ENCODE data around the gene FBXL16. TPM values are rescaled to one million over a fixed set of nuclear protein-coding genes. Genes with fewer than 3 reads are reported as not detected.
"Not testable (repeated sequence)": the region's sequence is repeated elsewhere in the genome, so short reads cannot be mapped to it uniquely, and the experiment has no call there.

The FBXL16 gene
- total and polyA plus RNA-seq, 4 donors = 7.4 to 76.0 (median 43.4) TPM

- DNase-seq (ENCODE audit: low read depth in 4 of 6, low spot score in 6 of 6) = no peak
- H3K4me3 ChIP-seq (ENCODE audit: low read depth, low read length) = no peak overlapping the region
- 20% methylated on average over 2 of the region's 14 CpGs for WGBS (ENCODE audit: insufficient coverage)
These were observed 40.1 kb upstream of the FBXL16 start for GRCh38 chr16:745739-746138.

GRCh38 chr16:743794-744500, 38.3 kb upstream of the FBXL16 start:
- Histone ChIP-seq H3K27me3 (ENCODE audit: control insufficient read depth, insufficient read depth, low read length) (no peaks in the 10 kb centered on the region), H3K36me3 (ENCODE audit: control insufficient read depth, insufficient read depth, low read length) (peaks cover 7% of the 10 kb centered on the region), H3K27ac (ENCODE audit: low read depth, low read length) (no peak overlapping the region), H3K4me3 (ENCODE audit: low read depth, low read length) (no peak overlapping the region), H3K4me1 (ENCODE audit: control insufficient read depth, insufficient read depth, low read length) (peaks cover 18% of the 10 kb centered on the region), H3K9me3 (ENCODE audit: control insufficient read depth, insufficient read depth, low read length) (no peaks in the 10 kb centered on the region)
- DNase-seq (ENCODE audit: low read depth in 4 of 6, low spot score in 6 of 6) = no peak
- 85% methylated on average over 18 of the region's 21 CpGs for WGBS (ENCODE audit: insufficient coverage)

More at GRCh38 chr16:745739-746138, 40.1 kb upstream of the FBXL16 start:
- H3K4me1 ChIP-seq (ENCODE audit: control insufficient read depth, insufficient read depth, low read length) = peaks cover 8% of the 10 kb centered on the region
- H3K9me3 ChIP-seq (ENCODE audit: control insufficient read depth, insufficient read depth, low read length) = no peaks in the 10 kb centered on the region
- H3K27ac ChIP-seq (ENCODE audit: low read depth, low read length) = no peak overlapping the region
- H3K27me3 ChIP-seq (ENCODE audit: control insufficient read depth, insufficient read depth, low read length) = no peaks in the 10 kb centered on the region
- H3K36me3 ChIP-seq (ENCODE audit: control insufficient read depth, insufficient read depth, low read length) = no peaks in the 10 kb centered on the region

GRCh38 chr16:742894-743293, 37.3 kb upstream of the FBXL16 start:
- peaks cover 17% of the 10 kb centered on the region for H3K36me3 ChIP-seq (ENCODE audit: control insufficient read depth, insufficient read depth, low read length)
- DNase-seq (ENCODE audit: low read depth in 4 of 6, low spot score in 6 of 6); H3K9me3 ChIP-seq (ENCODE audit: control insufficient read depth, insufficient read depth, low read length); H3K27ac ChIP-seq (ENCODE audit: low read depth, low read length); H3K4me3 ChIP-seq (ENCODE audit: low read depth, low read length); H3K27me3 ChIP-seq (ENCODE audit: control insufficient read depth, insufficient read depth, low read length): not testable (repeated sequence)
- 83% methylated on average over 6 of the region's 14 CpGs for WGBS (ENCODE audit: insufficient coverage)
- peaks cover 18% of the 10 kb centered on the region for H3K4me1 ChIP-seq (ENCODE audit: control insufficient read depth, insufficient read depth, low read length)

DNA sequence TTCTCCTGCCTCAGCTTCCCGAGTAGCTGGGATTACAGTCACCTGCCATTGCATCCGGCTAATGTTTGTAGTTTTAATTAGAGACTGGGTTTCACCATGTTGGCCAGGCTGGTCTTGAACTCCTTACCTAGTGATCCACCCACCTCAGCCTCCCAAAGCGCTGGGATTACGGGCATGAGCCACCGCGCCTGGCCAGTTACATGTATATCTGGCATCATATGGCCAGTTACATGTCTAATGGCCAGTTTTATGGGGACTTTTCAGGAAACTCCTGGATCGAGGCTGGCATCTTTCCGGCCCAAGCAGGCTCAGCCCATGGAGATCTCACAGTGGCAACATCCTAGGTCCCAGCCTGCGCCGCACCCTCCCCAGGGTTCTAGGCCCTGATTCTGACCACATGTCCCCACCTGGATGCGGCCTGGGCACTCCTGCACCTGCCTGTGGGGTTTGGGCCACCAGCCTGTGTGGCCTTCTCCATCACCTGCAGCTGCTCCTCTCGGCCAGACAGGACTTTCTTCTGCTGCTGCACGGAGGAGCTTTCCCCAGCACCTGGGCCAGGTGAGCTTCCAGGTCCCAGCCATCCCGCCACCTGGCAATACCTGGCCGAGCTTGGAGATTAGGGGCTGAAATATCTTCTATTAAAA, 36.5 kb upstream of the FBXL16 start:
- H3K36me3 ChIP-seq (ENCODE audit: control insufficient read depth, insufficient read depth, low read length) = peaks cover 25% of the 10 kb centered on the region
- no peaks in the 10 kb centered on the region for H3K27me3 ChIP-seq (ENCODE audit: control insufficient read depth, insufficient read depth, low read length)
- 93% methylated on average over 11 of the region's 15 CpGs for whole genome bisulfite sequencing (ENCODE audit: insufficient coverage)
- H3K27ac ChIP-seq (ENCODE audit: low read depth, low read length) = no peak overlapping the region
- DNase-seq (ENCODE audit: low read depth in 4 of 6, low spot score in 6 of 6) = no peak
- peaks cover 18% of the 10 kb centered on the region for H3K4me1 ChIP-seq (ENCODE audit: control insufficient read depth, insufficient read depth, low read length)
- no peak overlapping the region for H3K4me3 ChIP-seq (ENCODE audit: low read depth, low read length)
- no peaks in the 10 kb centered on the region for H3K9me3 ChIP-seq (ENCODE audit: control insufficient read depth, insufficient read depth, low read length)

DNA sequence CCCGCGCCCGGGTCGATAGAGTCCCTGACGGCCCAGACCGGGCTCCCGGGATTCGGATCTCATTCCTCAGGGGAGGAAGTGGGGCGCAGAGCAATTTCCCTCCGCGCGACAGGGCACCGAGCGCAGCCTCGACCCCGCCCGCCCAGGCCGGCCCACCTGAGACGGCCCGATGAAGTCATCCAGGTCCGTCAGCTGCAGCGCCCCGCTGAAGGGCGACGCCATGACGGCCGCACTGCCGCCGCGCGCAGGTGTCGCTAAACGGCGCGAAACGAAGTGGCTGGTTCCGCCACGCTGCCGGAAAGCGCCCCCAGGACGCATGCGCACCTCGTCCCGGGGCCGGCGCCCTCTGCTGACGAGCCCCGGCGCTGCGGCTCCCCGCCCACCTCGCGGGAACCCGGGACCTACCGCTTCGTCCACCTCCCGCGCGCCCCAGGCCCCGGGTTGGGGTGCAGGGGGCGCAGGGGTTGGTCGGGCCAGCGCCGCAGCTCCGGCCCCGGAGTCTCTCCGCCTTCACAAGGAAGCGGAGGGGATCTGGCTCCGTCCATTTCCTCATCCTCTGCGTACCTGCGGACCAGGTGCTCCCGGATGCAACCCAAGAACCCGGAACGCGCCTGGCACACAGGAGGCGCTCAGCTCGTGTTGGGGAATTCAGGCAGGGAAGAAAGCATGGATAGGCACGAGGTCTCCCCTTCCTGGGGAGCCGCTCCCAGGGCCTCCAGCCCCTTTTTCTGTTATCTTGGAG, 35.3 kb upstream of the FBXL16 start, which contains the start of gene CIAO3:
Gene CIAO3, minus strand, starts transcription at position 234 of the 742 bp plus-strand sequence. Its CDS starts 12 bp downstream, at position 222.
- Histone ChIP-seq H3K9me3 (ENCODE audit: control insufficient read depth, insufficient read depth, low read length) (no peaks in the 10 kb centered on the region), H3K4me1 (ENCODE audit: control insufficient read depth, insufficient read depth, low read length) (peaks cover 18% of the 10 kb centered on the region), H3K36me3 (ENCODE audit: control insufficient read depth, insufficient read depth, low read length) (peaks cover 36% of the 10 kb centered on the region), H3K27me3 (ENCODE audit: control insufficient read depth, insufficient read depth, low read length) (no peaks in the 10 kb centered on the region), H3K4me3 (ENCODE audit: low read depth, low read length) (peak within 1 kb of the TSS; percentile 89), H3K27ac (ENCODE audit: low read depth, low read length) (no peak within 1 kb of the TSS)
- DNase-seq (ENCODE audit: low read depth in 4 of 6, low spot score in 6 of 6) = peak; percentile 70 to 96 (median 82)
- under 1% methylated on average over 79 of the region's 79 CpGs for WGBS (ENCODE audit: insufficient coverage)

DNA sequence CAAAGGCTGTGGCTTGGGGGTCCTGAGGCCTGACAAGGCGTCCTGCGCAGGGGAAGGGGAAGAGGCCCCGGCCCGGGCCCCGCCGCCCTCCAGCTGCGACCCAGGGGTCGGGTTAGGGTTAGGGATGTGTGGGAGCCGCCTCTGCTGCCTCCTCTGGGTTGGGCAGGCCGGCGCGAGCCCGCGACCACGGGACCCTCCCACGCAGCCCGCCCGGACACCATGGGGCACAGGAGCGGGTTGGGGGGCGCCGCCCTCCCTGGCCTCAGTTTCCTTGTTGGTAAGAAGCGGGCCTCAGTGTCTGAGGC, 34.8 kb upstream of the FBXL16 start:
- peaks cover 42% of the 10 kb centered on the region for H3K36me3 ChIP-seq (ENCODE audit: control insufficient read depth, insufficient read depth, low read length)
- WGBS (ENCODE audit: insufficient coverage) = under 1% methylated on average over 22 of the region's 22 CpGs
- H3K4me3 ChIP-seq (ENCODE audit: low read depth, low read length) = peak overlapping the region; percentile 89
- H3K4me1 ChIP-seq (ENCODE audit: control insufficient read depth, insufficient read depth, low read length) = peaks cover 18% of the 10 kb centered on the region
- no peak overlapping the region for H3K27ac ChIP-seq (ENCODE audit: low read depth, low read length)
- no peaks in the 10 kb centered on the region for H3K9me3 ChIP-seq (ENCODE audit: control insufficient read depth, insufficient read depth, low read length)
- no peak for DNase-seq (ENCODE audit: low read depth in 4 of 6, low spot score in 6 of 6)
- no peaks in the 10 kb centered on the region for H3K27me3 ChIP-seq (ENCODE audit: control insufficient read depth, insufficient read depth, low read length)

GRCh38 chr16:739560-740458, 34.2 kb upstream of the FBXL16 start:
- Histone ChIP-seq H3K4me3 (ENCODE audit: low read depth, low read length) (peak overlapping the region; percentile 89), H3K4me1 (ENCODE audit: control insufficient read depth, insufficient read depth, low read length) (peaks cover 18% of the 10 kb centered on the region), H3K36me3 (ENCODE audit: control insufficient read depth, insufficient read depth, low read length) (peaks cover 48% of the 10 kb centered on the region), H3K27me3 (ENCODE audit: control insufficient read depth, insufficient read depth, low read length) (no peaks in the 10 kb centered on the region), H3K9me3 (ENCODE audit: control insufficient read depth, insufficient read depth, low read length) (no peaks in the 10 kb centered on the region), H3K27ac (ENCODE audit: low read depth, low read length) (no peak overlapping the region)
- 47% methylated on average over 38 of the region's 38 CpGs for WGBS (ENCODE audit: insufficient coverage)
- no peak for DNase-seq (ENCODE audit: low read depth in 4 of 6, low spot score in 6 of 6)

- Histone ChIP-seq H3K36me3 (ENCODE audit: control insufficient read depth, insufficient read depth, low read length) (peaks cover 76% of the 10 kb centered on the region), H3K27me3 (ENCODE audit: control insufficient read depth, insufficient read depth, low read length) (no peaks in the 10 kb centered on the region), H3K4me3 (ENCODE audit: low read depth, low read length) (no peak overlapping the region), H3K27ac (ENCODE audit: low read depth, low read length) (no peak overlapping the region), H3K9me3 (ENCODE audit: control insufficient read depth, insufficient read depth, low read length) (no peaks in the 10 kb centered on the region), H3K4me1 (ENCODE audit: control insufficient read depth, insufficient read depth, low read length) (peaks cover 16% of the 10 kb centered on the region)
- WGBS (ENCODE audit: insufficient coverage) = 95% methylated on average over 29 of the region's 29 CpGs
- DNase-seq (ENCODE audit: low read depth in 4 of 6, low spot score in 6 of 6) = no peak
These were observed 31.4 kb upstream of the FBXL16 start for GRCh38 chr16:736936-737481.

DNA sequence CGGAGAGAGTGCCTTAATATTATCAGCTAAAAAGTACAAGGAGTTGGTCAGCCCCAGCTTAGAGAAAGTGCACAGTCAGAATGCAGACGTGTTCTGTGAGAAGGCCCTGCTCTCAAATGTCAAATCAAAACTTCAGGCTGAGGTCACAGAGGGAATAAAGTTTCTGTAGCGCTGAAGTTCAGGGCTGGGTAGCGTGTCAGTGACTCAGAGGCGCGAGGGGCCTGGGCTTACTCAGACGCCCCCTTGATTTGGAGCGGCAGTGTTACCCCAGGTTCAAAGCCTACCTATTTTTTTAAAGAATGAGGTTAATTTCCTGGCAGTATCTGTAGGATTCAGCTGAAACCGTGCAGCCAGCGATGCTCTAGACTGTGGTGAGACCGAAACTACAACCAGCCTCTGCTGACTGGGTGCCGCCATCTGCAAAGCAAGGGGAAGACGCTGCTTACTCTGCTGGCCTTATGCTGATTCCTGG, 30.4 kb upstream of the FBXL16 start:
- no peaks in the 10 kb centered on the region for H3K27me3 ChIP-seq (ENCODE audit: control insufficient read depth, insufficient read depth, low read length)
- DNase-seq (ENCODE audit: low read depth in 4 of 6, low spot score in 6 of 6) = no peak
- peaks cover 86% of the 10 kb centered on the region for H3K36me3 ChIP-seq (ENCODE audit: control insufficient read depth, insufficient read depth, low read length)
- no peaks in the 10 kb centered on the region for H3K9me3 ChIP-seq (ENCODE audit: control insufficient read depth, insufficient read depth, low read length)
- no peak overlapping the region for H3K27ac ChIP-seq (ENCODE audit: low read depth, low read length)
- no peak overlapping the region for H3K4me3 ChIP-seq (ENCODE audit: low read depth, low read length)
- 90% methylated on average over 13 of the region's 13 CpGs for WGBS (ENCODE audit: insufficient coverage)
- peaks cover 10% of the 10 kb centered on the region for H3K4me1 ChIP-seq (ENCODE audit: control insufficient read depth, insufficient read depth, low read length)
